ENCODE results near the gene TPCN1. TPM values are rescaled to one million over a fixed set of nuclear protein-coding genes. Genes with fewer than 3 reads are reported as not detected.

TPCN1 gene
- polyA plus RNA-seq, 1 of the 3 experiments (the other 2 are of a cell fraction), result 15.7 TPM

DNA sequence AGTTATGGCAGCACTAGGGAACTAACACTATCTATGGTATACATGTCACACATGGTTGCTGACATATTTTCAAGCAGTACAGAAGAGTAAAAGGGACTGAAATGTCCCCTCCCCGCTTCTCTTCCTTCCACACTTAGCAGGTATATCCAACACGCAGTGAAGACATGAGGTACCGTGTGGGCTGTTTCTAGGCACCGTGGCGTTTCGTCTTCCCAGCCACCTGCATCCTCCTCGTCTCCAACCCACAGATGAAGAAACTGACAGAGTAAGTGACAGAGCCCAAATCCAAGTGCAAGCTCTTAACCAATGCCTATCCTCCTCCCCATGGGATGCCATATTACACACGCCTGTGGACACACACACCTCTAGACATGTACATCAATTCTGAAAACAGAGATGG is 81.2 kb downstream of the TPCN1 start:
- Histone ChIP-seq H3K36me3 (replicated peaks in 1 of 2; ENCODE audit: control insufficient read depth in 1 of 2, insufficient read depth in 2 of 2, low read length in 1 of 2) (peaks cover 0 to 2% of the 10 kb centered on the region in 2 experiments), H3K27me3 (ENCODE audit: insufficient read depth) (no peaks in the 10 kb centered on the region), H3K9me2 (no peaks in the 10 kb centered on the region), H3K9me3 (no peaks in the 10 kb centered on the region), H3K4me2 (no peak overlapping the region), H3K27ac (ENCODE audit: low read depth in 2 of 2, low read length in 1 of 2) (no peak overlapping the region), H3F3A (replicated peaks; ENCODE audit: insufficient read depth) (peaks cover 3% of the 10 kb centered on the region), H3K79me2 (ENCODE audit: insufficient read depth) (no peaks in the 10 kb centered on the region), H3K4me3 (ENCODE audit: low read depth in 2 of 2, low read length in 1 of 2) (no peak overlapping the region), H2AFZ (ENCODE audit: low read depth) (no peak overlapping the region), H3K9ac (no peak overlapping the region), H4K20me1 (ENCODE audit: insufficient read depth) (no peaks in the 10 kb centered on the region), H3K4me1 (ENCODE audit: control insufficient read depth in 1 of 2, insufficient read depth in 2 of 2, low read depth in 1 of 2, low read length in 1 of 2) (peaks cover 7 to 11% of the 10 kb centered on the region in 2 experiments; a peak in 3 of 4 replicates)
- WGBS (ENCODE audit: low lambda C conversion rate), result 96% methylated on average over 8 of the region's 8 CpGs
- TF ChIP-seq FOXJ3 (CRISPR knock-in tag; IDR thresholded peaks at IDR 0.05) (no peak), TCF12 (IDR thresholded peaks at IDR 0.05) (no peak), ZBTB33 (IDR thresholded peaks at IDR 0.05; ENCODE audit: borderline replicate concordance, low read depth) (no peak), MAX (IDR thresholded peaks at IDR 0.05; ENCODE audit: low read depth) (no peak), RAD21 (IDR thresholded peaks at IDR 0.05; ENCODE audit: low read length) (no peak), RCOR1 (IDR thresholded peaks at IDR 0.05; ENCODE audit: low read length) (no peak), EP300 (IDR thresholded peaks at IDR 0.05; ENCODE audit: borderline replicate concordance in 1 of 2, low read depth in 1 of 2, low read length in 1 of 2) (no peak), MXI1 (IDR thresholded peaks at IDR 0.05; ENCODE audit: low read depth, low read length) (no peak), EZH2phosphoT487 (IDR thresholded peaks at IDR 0.05; ENCODE audit: borderline replicate concordance, low read depth) (no peak), RFX5 (IDR thresholded peaks at IDR 0.05; ENCODE audit: low read length) (no peak), REST (IDR thresholded peaks at IDR 0.05; ENCODE audit: low read depth, low read length) (no peak), TAF1 (IDR thresholded peaks at IDR 0.05; ENCODE audit: borderline replicate concordance, low read depth, low read length) (no peak), SIN3A (IDR thresholded peaks at IDR 0.05; ENCODE audit: borderline replicate concordance, low read depth, low read length) (no peak), FOXM1 (IDR thresholded peaks at IDR 0.05; ENCODE audit: low read depth) (no peak)
- POLR2A ChIA-PET, result no interaction called here
- no peak for DNase-seq
- CTCF ChIA-PET, result interaction anchor here (1.0 kb wide), 1 partner anchor 12 kb away, joined by 3 read pairs; no protein-coding TSS in a partner anchor
